ENCODE data around the gene BAX.

DNA sequence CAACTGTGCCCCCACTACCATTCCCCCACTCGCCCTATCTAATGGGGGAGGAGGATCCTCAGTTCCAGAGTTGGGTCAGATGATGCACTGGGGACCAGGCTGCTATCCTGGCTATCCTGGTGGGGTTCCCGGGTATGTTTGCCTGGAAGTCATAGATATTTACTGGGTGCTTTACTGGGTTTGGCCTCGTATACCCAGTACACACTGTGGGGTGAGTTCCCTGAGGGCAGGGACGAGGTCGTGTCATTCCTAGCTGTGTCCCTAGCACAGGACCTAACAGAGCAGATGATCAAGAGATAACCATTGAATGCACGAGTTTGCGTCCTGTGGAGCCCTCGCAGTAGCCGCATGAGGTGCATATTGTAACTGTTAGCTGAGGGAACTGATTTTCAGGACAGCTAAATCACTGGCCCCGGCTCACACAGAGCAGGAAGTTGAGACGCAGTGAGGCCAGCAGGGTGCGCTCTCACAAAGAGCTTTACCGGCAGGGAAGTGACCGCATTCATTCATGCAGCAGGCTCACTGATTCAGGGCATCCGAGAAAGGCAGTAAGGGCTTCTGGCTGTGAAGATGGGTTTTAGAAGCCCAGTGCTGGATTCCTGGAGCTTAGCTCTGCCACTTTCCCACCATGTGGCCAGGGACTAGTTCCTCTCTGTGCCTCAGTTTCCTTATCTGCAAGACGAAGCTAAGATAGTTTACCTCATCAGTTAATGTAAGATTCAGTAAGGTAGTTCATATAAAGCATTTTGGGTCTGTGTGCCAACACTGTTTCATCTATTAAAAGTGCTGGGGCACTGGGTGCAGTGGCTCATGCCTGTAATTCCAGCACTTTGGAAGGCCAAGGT lies 45.0 kb downstream of the BAX start:
- peak; percentile 81 to 94 (median 88) for TF ChIP-seq CTCF (optimal IDR thresholded peaks at IDR 0.05 in 1 of 3, IDR thresholded peaks at IDR 0.05 in 1 of 3, conservative IDR thresholded peaks at IDR 0.05 in 1 of 3; ENCODE audit: extremely low read depth in 1 of 3, insufficient read depth in 2 of 3, low read length in 3 of 3)
- TF ChIP-seq EZH2 (IDR thresholded peaks at IDR 0.05; ENCODE audit: low read length): no peak

Data from keratinocyte (primary cell).